SK-N-SH treated with all-trans-retinoic acid at 6 μM for 48 hours (cell line): ENCODE measurements around the gene TSBP1.

Source experiments
- ARNTL ChIP-seq: fragments of 450-650 bp; formaldehyde crosslinking; IDR thresholded peaks from 2 replicates; pipeline ENCODE4 v1.5.0; 2020; ENCODE audit warnings: low read depth, mild to moderate bottlenecking, moderate library complexity, borderline replicate concordance
- CSDC2 ChIP-seq: fragments of 250-450 bp; sonication (Bioruptor Pico); IDR thresholded peaks from 2 replicates; pipeline ENCODE4 v1.5.0; 2020; ENCODE audit warnings: mild to moderate bottlenecking, moderate library complexity
- GLIS3 ChIP-seq: fragments of 250-450 bp; sonication (Bioruptor Pico); IDR thresholded peaks from 2 replicates; pipeline ENCODE4 v1.5.0; 2020; ENCODE audit warnings: mild to moderate bottlenecking, moderate library complexity
- ISL1 ChIP-seq: fragments of 250-450 bp; sonication (Bioruptor Pico); IDR thresholded peaks from 2 replicates; pipeline ENCODE4 v2.1.2; 2022; ENCODE audit warnings: mild to moderate bottlenecking, moderate library complexity
- PATZ1 ChIP-seq: fragments of 250-450 bp; sonication (Bioruptor Pico); IDR thresholded peaks from 2 replicates; pipeline ENCODE4 v1.8.0; 2020; ENCODE audit warnings: mild to moderate bottlenecking, moderate library complexity, borderline replicate concordance
- POU6F1 ChIP-seq: fragments of 250-450 bp; sonication (Bioruptor Pico); IDR thresholded peaks from 2 replicates; pipeline ENCODE4 v1.8.0; 2021; ENCODE audit warnings: low read depth, mild to moderate bottlenecking, moderate library complexity, borderline replicate concordance
- RARB ChIP-seq: fragments of 250-450 bp; sonication (Bioruptor Pico); IDR thresholded peaks from 2 replicates; pipeline ENCODE4 v1.8.0; 2021; ENCODE audit warnings: mild to moderate bottlenecking, moderate library complexity
- SNAI2 ChIP-seq: fragments of 250-450 bp; sonication (Bioruptor Pico); IDR thresholded peaks from 2 replicates; pipeline ENCODE4 v1.5.0; 2020; ENCODE audit warnings: mild to moderate bottlenecking, moderate library complexity
- ZFP3 ChIP-seq: fragments of 250-450 bp; sonication (Bioruptor Pico); IDR thresholded peaks from 2 replicates; pipeline ENCODE4 v1.5.0; 2020; ENCODE audit warnings: mild to moderate bottlenecking, moderate library complexity
- TF ChIP-seq, protein P1 (sequence below): fragments of 250-450 bp; sonication (Bioruptor Pico); IDR thresholded peaks from 2 replicates; pipeline ENCODE4 v1.5.1; 2021; ENCODE audit warnings: mild to moderate bottlenecking, moderate library complexity

DNA sequence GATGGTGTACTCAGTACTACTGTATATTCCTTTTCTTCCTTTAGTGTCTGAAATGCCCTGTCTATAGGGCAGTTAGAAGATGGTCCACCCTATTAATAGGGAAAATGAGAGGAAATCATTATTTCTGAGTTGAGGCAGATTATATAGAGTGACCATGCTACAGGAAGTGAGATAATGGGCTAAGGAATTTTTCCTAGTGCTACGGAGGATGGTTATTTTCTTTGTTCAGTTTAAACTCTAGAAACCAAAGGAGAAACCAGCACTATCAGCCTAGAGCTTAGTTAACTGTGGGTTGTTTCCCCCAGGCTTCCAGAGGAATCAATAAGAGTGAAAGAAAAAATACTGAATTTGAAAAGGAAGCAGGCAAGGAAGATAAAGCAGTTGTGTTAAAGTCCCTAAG is 474 bp downstream of the TSBP1 start:
- no peak for TF ChIP-seq RARB (CRISPR knock-in tag)
- no peak for TF ChIP-seq ISL1 (CRISPR knock-in tag)
- TF ChIP-seq SNAI2 (CRISPR knock-in tag), result no peak
- TF ChIP-seq, protein P1, sequence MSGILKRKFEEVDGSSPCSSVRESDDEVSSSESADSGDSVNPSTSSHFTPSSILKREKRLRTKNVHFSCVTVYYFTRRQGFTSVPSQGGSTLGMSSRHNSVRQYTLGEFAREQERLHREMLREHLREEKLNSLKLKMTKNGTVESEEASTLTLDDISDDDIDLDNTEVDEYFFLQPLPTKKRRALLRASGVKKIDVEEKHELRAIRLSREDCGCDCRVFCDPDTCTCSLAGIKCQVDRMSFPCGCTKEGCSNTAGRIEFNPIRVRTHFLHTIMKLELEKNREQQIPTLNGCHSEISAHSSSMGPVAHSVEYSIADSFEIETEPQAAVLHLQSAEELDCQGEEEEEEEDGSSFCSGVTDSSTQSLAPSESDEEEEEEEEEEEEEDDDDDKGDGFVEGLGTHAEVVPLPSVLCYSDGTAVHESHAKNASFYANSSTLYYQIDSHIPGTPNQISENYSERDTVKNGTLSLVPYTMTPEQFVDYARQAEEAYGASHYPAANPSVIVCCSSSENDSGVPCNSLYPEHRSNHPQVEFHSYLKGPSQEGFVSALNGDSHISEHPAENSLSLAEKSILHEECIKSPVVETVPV (CRISPR knock-in tag), result no peak
- no peak for TF ChIP-seq CSDC2 (CRISPR knock-in tag)
- TF ChIP-seq PATZ1 (CRISPR knock-in tag), result no peak
- TF ChIP-seq ARNTL (CRISPR knock-in tag), result no peak
- TF ChIP-seq ZFP3 (CRISPR knock-in tag), result no peak
- TF ChIP-seq GLIS3 (CRISPR knock-in tag), result no peak
- TF ChIP-seq POU6F1 (CRISPR knock-in tag), result no peak
